GM12873 (cell line): ENCODE data around the gene C3.

Experiments used
- CTCF ChIP-seq: IDR thresholded peaks from 2 replicates; pipeline ENCODE4 v1.5.1; 2012; ENCODE audit warnings: low read depth, mild to moderate bottlenecking, moderate library complexity, low read length, control low read depth; ENCODE audit not compliant: insufficient read depth; ENCODE audit errors: missing control alignments

The C3 gene

DNA sequence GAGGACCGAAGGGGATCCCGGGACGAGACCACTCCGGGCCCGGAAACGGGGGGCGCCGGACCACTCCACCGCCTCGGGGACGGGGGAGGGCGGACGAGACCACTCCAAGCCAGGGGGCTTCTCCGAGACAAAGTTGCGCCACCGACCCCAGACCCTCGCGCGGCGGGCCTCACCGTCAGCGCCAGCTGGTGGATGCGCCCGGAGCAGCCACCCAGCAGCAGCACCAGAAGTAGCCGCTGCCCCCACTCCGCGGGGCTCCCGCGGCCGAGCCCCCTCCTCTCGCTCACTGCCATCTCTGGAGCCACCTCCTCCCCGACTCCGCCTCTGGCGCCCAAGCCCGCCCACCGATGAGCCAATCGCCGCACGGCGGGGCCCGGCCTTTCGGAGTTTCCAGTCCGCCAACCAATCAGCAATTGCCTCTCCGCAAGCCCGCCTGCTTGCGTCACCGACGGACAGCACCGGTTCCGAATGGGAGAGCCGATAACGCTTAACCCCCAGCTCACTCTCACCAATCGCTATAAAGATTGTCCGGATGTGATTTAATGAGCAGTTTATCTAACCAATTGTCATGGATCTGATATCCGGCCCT lies 16.9 kb upstream of the C3 start, which contains the start of gene GPR108:
TSS of gene GPR108 (minus strand) at position 297 of the 589 bp plus-strand sequence. CDS start at position 293, 4 bp downstream.
- no peak for TF ChIP-seq CTCF

DNA sequence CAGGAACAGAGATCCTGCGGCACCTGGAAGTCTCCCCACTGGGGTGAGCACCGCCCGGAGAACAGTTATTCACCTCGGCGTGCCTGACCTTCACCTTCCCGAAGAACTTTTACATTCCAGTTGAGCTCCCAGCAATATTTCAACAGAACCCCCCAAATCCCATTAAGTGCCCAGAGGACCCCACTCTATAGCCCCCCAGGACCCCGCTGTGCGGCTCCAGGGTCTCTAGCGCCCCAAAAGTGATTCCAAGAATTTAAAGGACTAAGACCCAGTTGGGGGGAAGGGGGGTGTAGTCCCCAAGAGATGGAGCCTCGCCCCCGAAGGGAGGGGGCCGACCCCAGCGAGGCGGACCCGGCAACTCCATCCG lies 16.4 kb upstream of the C3 start:
- TF ChIP-seq CTCF, result no peak

DNA sequence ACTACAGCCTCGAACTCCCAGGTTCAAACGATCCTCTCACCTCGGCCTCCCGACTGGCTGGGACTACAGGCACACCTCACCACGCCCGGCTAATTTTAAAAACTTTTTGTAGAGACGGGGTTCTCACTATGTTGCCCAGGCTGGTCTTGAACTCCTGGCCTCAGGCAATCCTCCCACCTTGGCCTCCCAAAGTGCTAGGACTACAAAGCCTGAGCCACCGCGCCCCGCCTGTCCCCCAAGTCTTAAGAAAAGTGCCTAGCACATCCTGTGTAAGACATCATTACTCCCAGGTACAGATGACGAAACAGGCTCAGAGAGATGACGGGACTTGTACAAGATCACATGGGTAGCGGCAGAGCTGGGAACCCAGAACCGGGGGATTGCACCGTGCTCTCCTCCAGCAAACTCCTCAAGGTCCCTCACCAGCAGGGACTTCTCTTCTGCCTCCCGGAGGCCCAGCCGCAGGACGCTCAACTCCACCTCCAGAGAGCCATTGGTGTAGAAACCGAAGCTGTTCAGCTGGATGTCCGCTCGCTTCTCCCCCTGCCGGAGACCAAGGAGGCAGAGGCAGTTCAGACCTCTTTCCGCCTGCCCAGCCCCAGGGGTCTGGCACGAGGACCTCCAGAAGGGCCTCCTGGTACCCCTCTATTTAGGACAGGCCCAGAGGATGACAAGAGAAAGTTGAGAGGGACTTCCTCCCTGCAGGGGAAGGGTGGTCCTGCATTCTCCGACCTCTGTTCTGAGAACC lies 15.9 kb upstream of the C3 start:
- peak; percentile 85 for TF ChIP-seq CTCF

- no peak for TF ChIP-seq CTCF
Measured at GRCh38 chr19:6735181-6735911, 14.9 kb upstream of the C3 start.

GRCh38 chr19:6734096-6734696 lies 13.7 kb upstream of the C3 start:
- TF ChIP-seq CTCF, result no peak

DNA sequence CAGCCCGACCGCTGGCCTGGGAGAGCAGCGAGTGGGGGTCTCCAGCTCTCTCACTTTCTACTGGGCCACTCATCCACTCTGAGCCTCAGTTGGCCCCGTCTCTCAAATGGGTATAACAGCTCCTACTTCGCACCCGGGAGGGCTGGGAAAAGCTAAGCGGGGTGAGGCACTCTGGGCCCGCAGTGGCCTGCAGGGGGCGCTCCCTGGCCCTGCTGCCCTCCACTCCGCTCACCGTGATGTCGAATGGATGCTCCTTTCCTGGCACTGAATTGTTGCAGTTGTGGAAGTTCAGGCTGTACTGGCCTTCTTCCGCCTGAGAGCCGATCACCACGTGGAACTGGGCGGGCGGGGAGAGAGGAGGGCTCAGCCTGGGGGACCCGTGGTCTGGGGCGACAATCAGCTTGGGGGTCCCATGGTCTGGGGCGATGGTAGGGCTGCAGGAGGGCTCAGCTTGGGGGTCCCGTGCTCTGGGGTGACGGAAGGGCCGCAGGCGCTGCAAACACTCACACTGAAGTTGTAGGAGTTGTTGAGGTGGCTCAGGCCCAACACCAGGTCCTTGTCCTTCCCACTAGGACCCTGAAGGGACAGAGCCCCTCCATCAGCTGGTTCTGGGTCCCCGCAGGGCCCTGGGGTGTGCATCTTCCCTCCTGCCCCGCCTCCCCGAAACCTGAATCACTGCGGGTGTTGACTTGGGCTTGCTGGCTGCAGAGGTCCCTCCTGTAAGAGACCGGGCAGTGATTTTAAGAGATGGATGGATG lies 13.1 kb upstream of the C3 start:
- TF ChIP-seq CTCF, result peak; percentile 24
